ENCODE results near the gene ZNF135.

DNA sequence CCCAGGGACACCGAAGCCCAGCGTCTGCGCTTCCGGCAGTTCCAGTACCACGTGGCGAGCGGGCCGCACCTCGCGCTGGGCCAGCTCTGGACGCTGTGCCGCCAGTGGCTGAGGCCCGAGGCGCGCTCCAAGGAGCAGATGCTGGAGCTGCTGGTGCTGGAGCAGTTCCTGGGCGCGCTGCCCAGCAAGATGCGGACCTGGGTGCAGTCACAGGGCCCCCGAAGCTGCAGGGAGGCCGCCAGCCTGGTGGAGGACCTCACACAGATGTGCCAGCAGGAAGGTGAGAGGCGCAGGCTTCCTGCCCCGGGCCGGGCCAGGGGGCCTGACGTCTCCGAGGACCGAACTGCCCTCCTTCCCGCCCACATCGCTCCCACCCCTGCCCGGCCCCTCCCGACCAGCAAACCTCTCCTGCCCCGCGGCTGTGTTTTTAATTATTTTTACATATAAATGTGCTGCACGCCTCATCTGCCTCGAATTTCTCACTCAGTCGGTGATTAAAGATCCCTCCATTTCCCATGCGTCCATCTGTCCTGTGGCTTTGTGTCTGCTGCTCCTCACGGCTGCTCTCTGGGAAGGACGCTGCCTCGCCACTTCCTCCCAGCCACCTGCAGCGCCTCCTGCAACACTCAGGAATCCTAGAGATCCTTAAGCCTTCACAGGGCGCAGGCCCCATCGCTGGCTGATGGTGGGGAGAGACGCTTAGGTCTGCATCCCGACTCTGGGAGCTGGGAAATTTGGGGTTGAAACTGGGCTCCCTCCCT, 21.0 kb upstream of the ZNF135 start:
- TF ChIP-seq EP300 (IDR thresholded peaks at IDR 0.05) (no peak), POLR2A (IDR thresholded peaks at IDR 0.05) (no peak)
- TF ChIP-seq, protein P1, sequence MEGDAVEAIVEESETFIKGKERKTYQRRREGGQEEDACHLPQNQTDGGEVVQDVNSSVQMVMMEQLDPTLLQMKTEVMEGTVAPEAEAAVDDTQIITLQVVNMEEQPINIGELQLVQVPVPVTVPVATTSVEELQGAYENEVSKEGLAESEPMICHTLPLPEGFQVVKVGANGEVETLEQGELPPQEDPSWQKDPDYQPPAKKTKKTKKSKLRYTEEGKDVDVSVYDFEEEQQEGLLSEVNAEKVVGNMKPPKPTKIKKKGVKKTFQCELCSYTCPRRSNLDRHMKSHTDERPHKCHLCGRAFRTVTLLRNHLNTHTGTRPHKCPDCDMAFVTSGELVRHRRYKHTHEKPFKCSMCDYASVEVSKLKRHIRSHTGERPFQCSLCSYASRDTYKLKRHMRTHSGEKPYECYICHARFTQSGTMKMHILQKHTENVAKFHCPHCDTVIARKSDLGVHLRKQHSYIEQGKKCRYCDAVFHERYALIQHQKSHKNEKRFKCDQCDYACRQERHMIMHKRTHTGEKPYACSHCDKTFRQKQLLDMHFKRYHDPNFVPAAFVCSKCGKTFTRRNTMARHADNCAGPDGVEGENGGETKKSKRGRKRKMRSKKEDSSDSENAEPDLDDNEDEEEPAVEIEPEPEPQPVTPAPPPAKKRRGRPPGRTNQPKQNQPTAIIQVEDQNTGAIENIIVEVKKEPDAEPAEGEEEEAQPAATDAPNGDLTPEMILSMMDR (IDR thresholded peaks at IDR 0.05): no peak
